Measurements from ENCODE around the gene C1QTNF9.

- no peak for TF ChIP-seq POLR2A (IDR thresholded peaks at IDR 0.05)
- TF ChIP-seq CTCF (IDR thresholded peaks at IDR 0.05): no peak
Measured at GRCh38 chr13:24284889-24285565, 24.4 kb upstream of the C1QTNF9 start.

All from lower leg skin (tissue), 3 donors.